Naive B cell (primary cell): ENCODE results near the gene GOLGA6L6. TPM values are rescaled to one million over a fixed set of nuclear protein-coding genes. Genes with fewer than 3 reads are reported as not detected.
"Not testable (repeated sequence)": the region's sequence is repeated elsewhere in the genome, so short reads cannot be mapped to it uniquely, and the experiment has no call there.

ENCODE experiments used
- ATAC-seq, 2 donors: fragments of 150-1000 bp; cut with Tn5 transposase; 2 replicates each; pipeline ENCODE4 v1.10.0; 2021; ENCODE audit warnings: low read depth in 2 of 2, mild to moderate bottlenecking in 2 of 2, moderate library complexity in 2 of 2
- DNase-seq: peaks from one replicate; pipeline ENCODE4 v3.0.0; 2022
- H3K27ac Mint-ChIP-seq, 6 donors: one replicate each; pipeline ENCODE4 v1.8.0; 2020 to 2022; ENCODE audit warnings: mild to moderate bottlenecking in 6 of 6, mixed read lengths in 6 of 6, moderate library complexity in 5 of 6, inconsistent platforms in 2 of 6
- H3K27me3 Mint-ChIP-seq, 3 donors: one replicate each; pipeline ENCODE4 v1.8.0; 2021 to 2022; ENCODE audit warnings: mixed read lengths in 3 of 3, mild to moderate bottlenecking in 1 of 3
- H3K36me3 Mint-ChIP-seq, 2 donors: one replicate each; pipeline ENCODE4 v1.8.0; 2020 to 2022; ENCODE audit warnings: mixed read lengths in 2 of 2, inconsistent platforms in 1 of 2, mild to moderate bottlenecking in 1 of 2
- H3K4me1 Mint-ChIP-seq, 3 donors: one replicate each; pipeline ENCODE4 v1.8.0; 2020 to 2022; ENCODE audit warnings: mixed read lengths in 3 of 3, inconsistent platforms in 1 of 3, mild to moderate bottlenecking in 1 of 3, moderate library complexity in 1 of 3
- H3K4me3 Mint-ChIP-seq, 8 donors: one replicate each; pipeline ENCODE4 v1.8.0; 2020 to 2022; ENCODE audit warnings: mild to moderate bottlenecking in 8 of 8, mixed read lengths in 8 of 8, moderate library complexity in 8 of 8, inconsistent platforms in 2 of 8
- H3K9me3 Mint-ChIP-seq, 7 donors: one replicate each; pipeline ENCODE4 v1.8.0; 2020 to 2022; ENCODE audit warnings: mixed read lengths in 7 of 7, mild to moderate bottlenecking in 5 of 7, inconsistent platforms in 2 of 7, moderate library complexity in 1 of 7
- polyA plus RNA-seq, 6 donors: library from polyadenylated mRNA; unstranded; fragments of 300-500 nt; fragmentation: Illumina TruSeq; gene quantifications; one replicate each; pipeline ENCODE4 v1.2.3, GENCODE V29; 2021; ENCODE audit warnings: low read depth in 6 of 6

Gene GOLGA6L6
- polyA plus RNA-seq, 6 donors from 2014 or later = not detected

GRCh38 chr15:20492598-20492997, 49.0 kb downstream of the GOLGA6L6 start:
- H3K9me3 Mint-ChIP-seq, ATAC-seq, H3K27ac Mint-ChIP-seq, H3K36me3 Mint-ChIP-seq, H3K4me3 Mint-ChIP-seq, H3K4me1 Mint-ChIP-seq, DNase-seq, H3K27me3 Mint-ChIP-seq: not testable (repeated sequence)

GRCh38 chr15:20489320-20489719, 52.3 kb downstream of the GOLGA6L6 start:
- H3K4me1 Mint-ChIP-seq, H3K27ac Mint-ChIP-seq, H3K27me3 Mint-ChIP-seq, H3K9me3 Mint-ChIP-seq, DNase-seq, H3K36me3 Mint-ChIP-seq, ATAC-seq, H3K4me3 Mint-ChIP-seq: not testable (repeated sequence)
